HepG2 (cell line): ENCODE measurements around the gene TH. TPM values are rescaled to one million over a fixed set of nuclear protein-coding genes. Genes with fewer than 3 reads are reported as not detected.
A peak's percentile ranks its signal among the peaks of the same experiment; 100 is the strongest.

Experiments used
- ARNT ChIP-seq: fragments of 450-650 bp; IDR thresholded peaks from 2 replicates; pipeline ENCODE4 v1.6.1; 2017
- CREB3 ChIP-seq: sonication (generic); formaldehyde crosslinking; IDR thresholded peaks from 2 replicates; pipeline ENCODE4 v1.5.0; 2020; ENCODE audit warnings: missing genetic modification reagents
- E2F5 ChIP-seq: sonication (generic); formaldehyde crosslinking; conservative IDR thresholded peaks from 2 replicates; pipeline ENCODE4 v1.4.0; 2020; ENCODE audit warnings: missing genetic modification reagents
- LRRFIP1 ChIP-seq: sonication (generic); formaldehyde crosslinking; conservative IDR thresholded peaks from 2 replicates; pipeline ENCODE4 v1.4.0; 2020; ENCODE audit warnings: missing genetic modification reagents
- MIER2 ChIP-seq: IDR thresholded peaks from 2 replicates; pipeline ENCODE4 v1.6.1; 2016; ENCODE audit warnings: missing biosample characterization, missing genetic modification reagents
- NCOA1 ChIP-seq: sonication (generic); formaldehyde crosslinking; IDR thresholded peaks from 2 replicates; pipeline ENCODE4 v1.9.0; 2021; ENCODE audit warnings: missing genetic modification reagents
- POLR2AphosphoS2 ChIP-seq: IDR thresholded peaks from 2 replicates; pipeline ENCODE4 v1.6.1; 2011; ENCODE audit warnings: low read depth, low read length, improper control_type of control experiment
- PRDM10 ChIP-seq: sonication (generic); formaldehyde crosslinking; IDR thresholded peaks from 2 replicates; pipeline ENCODE4 v1.4.0; 2020; ENCODE audit warnings: low read depth, missing genetic modification reagents
- RFXAP ChIP-seq: sonication (generic); formaldehyde crosslinking; IDR thresholded peaks from 2 replicates; pipeline ENCODE4 v1.4.0; 2020; ENCODE audit warnings: missing genetic modification reagents, borderline replicate concordance
- ZFX ChIP-seq: sonication (generic); formaldehyde crosslinking; IDR thresholded peaks from 2 replicates; pipeline ENCODE4 v1.4.0; 2020; ENCODE audit warnings: mild to moderate bottlenecking, low read depth, missing genetic modification reagents, moderate library complexity
- ZKSCAN1 ChIP-seq: fragments of 150-350 bp; IDR thresholded peaks from 2 replicates; pipeline ENCODE4 v1.6.1; 2014; ENCODE audit warnings: low read length
- ZNF143 ChIP-seq: sonication (generic); formaldehyde crosslinking; IDR thresholded peaks from 2 replicates; pipeline ENCODE4 v1.4.0; 2020; ENCODE audit warnings: missing genetic modification reagents
- ZNF383 ChIP-seq: sonication (generic); formaldehyde crosslinking; IDR thresholded peaks from 2 replicates; pipeline ENCODE4 v1.4.0; 2020; ENCODE audit warnings: missing genetic modification reagents, mild to moderate bottlenecking, borderline replicate concordance
- ZNF432 ChIP-seq: sonication (generic); formaldehyde crosslinking; IDR thresholded peaks from 2 replicates; pipeline ENCODE4 v1.5.0; 2020; ENCODE audit warnings: missing genetic modification reagents, mild to moderate bottlenecking, borderline replicate concordance
- ZNF530 ChIP-seq: sonication (generic); formaldehyde crosslinking; IDR thresholded peaks from 2 replicates; pipeline ENCODE4 v1.5.0; 2020; ENCODE audit warnings: low read depth, mild to moderate bottlenecking, missing genetic modification reagents
- ZNF569 ChIP-seq: sonication (generic); formaldehyde crosslinking; IDR thresholded peaks from 2 replicates; pipeline ENCODE4 v1.5.0; 2020; ENCODE audit warnings: mild to moderate bottlenecking, missing genetic modification reagents, moderate library complexity, borderline replicate concordance
- ZNF574 ChIP-seq: sonication (generic); formaldehyde crosslinking; IDR thresholded peaks from 2 replicates; pipeline ENCODE4 v1.4.0; 2020; ENCODE audit warnings: missing genetic modification reagents
- ZNF598 ChIP-seq: sonication (generic); formaldehyde crosslinking; IDR thresholded peaks from 2 replicates; pipeline ENCODE4 v1.5.1; 2020; ENCODE audit warnings: mild to moderate bottlenecking, missing genetic modification reagents, borderline replicate concordance
- polyA plus RNA-seq, 8 experiments: library from polyadenylated mRNA; depleted of rRNA in 3 of 8; stranded (reverse) in 7 of 8; unstranded in 1 of 8; fragments of >200 nt; fragmentation: Illumina TruSeq in 4 of 8; extraction: Trizol in 4 of 8; gene quantifications; 2 replicates each; pipeline versions ENCODE4 v1.2.1 to v1.2.3, GENCODE V29; 2011 to 2016; ENCODE audit warnings: low read depth in 4 of 8, missing spikeins in 1 of 8, mixed read lengths in 1 of 8; ENCODE audit not compliant: insufficient read depth in 1 of 8
- total RNA-seq, 5 experiments: library from RNA; depleted of rRNA; stranded (reverse); fragments of >200 nt; fragmentation: Illumina TruSeq; extraction: Trizol; gene quantifications; 2 replicates each; pipeline ENCODE4 v1.2.3, GENCODE V29; 2016; ENCODE audit warnings: low read depth in 1 of 5

Gene TH
- total and polyA plus RNA-seq, 2 of the 13 experiments (the other 11 are each of a cell fraction or from before 2014, with no cell fraction given), result 0.36 TPM; not detected in 1

GRCh38 chr11:2211113-2211971 is 39.7 kb upstream of the TH start (continued):
- TF ChIP-seq ZNF574 (CRISPR knock-in tag), result peak; percentile 85
- no peak for TF ChIP-seq ZNF383
- no peak for TF ChIP-seq POLR2AphosphoS2
- peak; percentile 94 for TF ChIP-seq ZFX
- TF ChIP-seq ARNT, result no peak
- no peak for TF ChIP-seq ZNF598 (CRISPR knock-in tag)
- no peak for TF ChIP-seq ZNF530
- peak; percentile 43; the same call in 1 of the 2 replicates for TF ChIP-seq ZNF143 (CRISPR knock-in tag)
- peak; percentile 90; the same call in 1 of the 2 replicates for TF ChIP-seq NCOA1 (CRISPR knock-in tag)
- peak; percentile 83; the same call in 1 of the 2 replicates for TF ChIP-seq MIER2 (CRISPR knock-in tag)
- TF ChIP-seq CREB3 (CRISPR knock-in tag), result no peak
- no peak for TF ChIP-seq ZNF569
- TF ChIP-seq ZKSCAN1, result no peak
- no peak for TF ChIP-seq LRRFIP1 (CRISPR knock-in tag)
- peak; percentile 77; the same call in 1 of the 2 replicates for TF ChIP-seq PRDM10 (CRISPR knock-in tag)
- no peak for TF ChIP-seq ZNF432 (CRISPR knock-in tag)
- TF ChIP-seq RFXAP (CRISPR knock-in tag), result peak; percentile 91
- TF ChIP-seq E2F5, result no peak
